ENCODE data around the gene FBXW11.
"Not testable (repeated sequence)": the region's sequence is repeated elsewhere in the genome, so short reads cannot be mapped to it uniquely, and the experiment has no call there.

The FBXW11 gene

GRCh38 chr5:171906066-171906570, 100.3 kb downstream of the FBXW11 start:
- DNase-seq, result no peak

- no peak for DNase-seq
Measured at GRCh38 chr5:171904886-171905285, 101.6 kb downstream of the FBXW11 start.

- no peak for DNase-seq
Measured at GRCh38 chr5:171901764-171902163, 104.7 kb downstream of the FBXW11 start.

- DNase-seq, result no peak
Measured at GRCh38 chr5:171899792-171900191, 106.6 kb downstream of the FBXW11 start.

GRCh38 chr5:171898879-171899278, 107.6 kb downstream of the FBXW11 start:
- no peak for DNase-seq

- DNase-seq, result no peak
Measured at GRCh38 chr5:171898386-171898785, 108.1 kb downstream of the FBXW11 start.

- DNase-seq, result no peak
Measured at GRCh38 chr5:171897231-171897630, 109.2 kb downstream of the FBXW11 start.

GRCh38 chr5:171895081-171895480, 111.4 kb downstream of the FBXW11 start:
- DNase-seq, result no peak

- DNase-seq, result no peak
Measured at GRCh38 chr5:171893290-171893886, 113.0 kb downstream of the FBXW11 start.

GRCh38 chr5:171891595-171891994, 114.8 kb downstream of the FBXW11 start:
- DNase-seq, result no peak

GRCh38 chr5:171891150-171891549, 115.3 kb downstream of the FBXW11 start:
- no peak for DNase-seq

- no peak for DNase-seq
Measured at GRCh38 chr5:171888051-171888481, 118.4 kb downstream of the FBXW11 start.

GRCh38 chr5:171886037-171886436, 120.4 kb downstream of the FBXW11 start:
- DNase-seq, result not testable (repeated sequence)

GRCh38 chr5:171882118-171882517, 124.3 kb downstream of the FBXW11 start:
- no peak for DNase-seq

- DNase-seq, result no peak
Measured at GRCh38 chr5:171874234-171874633, 132.2 kb downstream of the FBXW11 start.

- no peak for DNase-seq
Measured at GRCh38 chr5:171872666-171873065, 133.8 kb downstream of the FBXW11 start.

- no peak for DNase-seq
Measured at GRCh38 chr5:171871711-171872110, 134.7 kb downstream of the FBXW11 start.

GRCh38 chr5:171869956-171870355, 136.5 kb downstream of the FBXW11 start:
- DNase-seq, result no peak

- no peak for DNase-seq
Measured at GRCh38 chr5:171868236-171868635, 138.2 kb downstream of the FBXW11 start.

- DNase-seq, result no peak
Measured at GRCh38 chr5:171867786-171868185, 138.7 kb downstream of the FBXW11 start.

GRCh38 chr5:171865471-171865870, 141.0 kb downstream of the FBXW11 start:
- no peak for DNase-seq

- DNase-seq, result no peak
Measured at GRCh38 chr5:171863935-171864334, 142.5 kb downstream of the FBXW11 start.

- no peak for DNase-seq
Measured at GRCh38 chr5:171862624-171863023, 143.8 kb downstream of the FBXW11 start.

- no peak for DNase-seq
Measured at GRCh38 chr5:171861381-171861780, 145.1 kb downstream of the FBXW11 start.

GRCh38 chr5:171858303-171858702, 148.1 kb downstream of the FBXW11 start:
- no peak for DNase-seq
